ENCODE data around the gene CLRN2.
"Not testable (repeated sequence)": the region's sequence is repeated elsewhere in the genome, so short reads cannot be mapped to it uniquely, and the experiment has no call there.

The CLRN2 gene

GRCh38 chr4:17567271-17567670, 52.3 kb downstream of the CLRN2 start:
- DNase-seq (ENCODE audit: low read depth, low spot score) = no peak
- H3K4me3 ChIP-seq (ENCODE audit: low read length) = no peak overlapping the region

GRCh38 chr4:17574206-17574605, 59.2 kb downstream of the CLRN2 start:
- no peak for DNase-seq (ENCODE audit: low read depth, low spot score)
- H3K4me3 ChIP-seq (ENCODE audit: low read length) = no peak overlapping the region

GRCh38 chr4:17575177-17575576, 60.2 kb downstream of the CLRN2 start:
- H3K4me3 ChIP-seq (ENCODE audit: low read length); DNase-seq (ENCODE audit: low read depth, low spot score): not testable (repeated sequence)
